IPS DF 4.7 (cell line): Measurements from ENCODE around the gene RHEBL1.

Experiments used
- DNase-seq: peaks from one replicate; pipeline ENCODE4 v3.0.0-alpha.2; 2013; ENCODE audit warnings: low spot score; ENCODE audit errors: extremely low read depth

The RHEBL1 gene, protein sequence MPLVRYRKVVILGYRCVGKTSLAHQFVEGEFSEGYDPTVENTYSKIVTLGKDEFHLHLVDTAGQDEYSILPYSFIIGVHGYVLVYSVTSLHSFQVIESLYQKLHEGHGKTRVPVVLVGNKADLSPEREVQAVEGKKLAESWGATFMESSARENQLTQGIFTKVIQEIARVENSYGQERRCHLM

DNA sequence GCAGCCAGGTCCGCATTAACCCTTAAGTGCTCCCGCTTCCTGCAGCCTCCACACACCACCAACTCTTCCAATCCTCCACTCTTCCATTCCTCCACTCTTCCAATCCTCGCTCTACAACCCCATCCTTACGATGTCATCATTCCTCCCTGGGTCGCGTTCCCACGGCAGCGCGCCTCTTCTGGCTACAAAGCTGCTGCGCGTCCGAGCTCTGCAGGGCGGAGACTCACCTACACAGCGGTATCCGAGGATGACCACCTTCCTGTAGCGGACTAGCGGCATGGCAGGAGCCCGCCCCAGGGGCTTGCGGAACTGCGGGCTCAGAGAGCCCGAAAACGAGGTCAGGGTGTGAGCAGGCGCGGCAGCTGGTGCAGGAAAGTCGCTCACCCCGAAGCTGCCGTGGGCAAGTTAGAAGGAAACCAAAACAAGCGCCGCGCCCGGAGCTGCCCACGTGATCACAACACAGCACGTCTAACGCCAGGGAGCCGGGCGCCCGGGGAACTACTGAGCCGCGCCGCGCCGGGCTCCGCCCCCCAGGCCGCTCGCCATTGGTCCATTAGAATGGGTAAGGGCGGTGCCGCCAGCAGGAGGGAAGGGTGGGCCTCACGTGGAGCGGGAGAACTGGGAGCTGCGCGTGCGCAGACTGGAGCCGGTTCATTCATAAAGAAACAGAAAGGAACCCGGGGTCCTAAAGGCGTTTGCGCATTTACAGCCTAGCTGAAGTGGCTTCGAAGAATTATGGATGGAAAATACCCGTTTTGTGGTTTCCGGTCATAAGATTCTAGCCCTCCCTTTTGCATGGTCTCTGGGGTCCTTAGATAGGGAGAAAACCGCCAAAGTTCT is at the start of gene RHEBL1:
Gene RHEBL1, minus strand, starts transcription at position 473 of the 840 bp plus-strand sequence. Its CDS starts 194 bp downstream, at position 279.
- no peak for DNase-seq

DNA sequence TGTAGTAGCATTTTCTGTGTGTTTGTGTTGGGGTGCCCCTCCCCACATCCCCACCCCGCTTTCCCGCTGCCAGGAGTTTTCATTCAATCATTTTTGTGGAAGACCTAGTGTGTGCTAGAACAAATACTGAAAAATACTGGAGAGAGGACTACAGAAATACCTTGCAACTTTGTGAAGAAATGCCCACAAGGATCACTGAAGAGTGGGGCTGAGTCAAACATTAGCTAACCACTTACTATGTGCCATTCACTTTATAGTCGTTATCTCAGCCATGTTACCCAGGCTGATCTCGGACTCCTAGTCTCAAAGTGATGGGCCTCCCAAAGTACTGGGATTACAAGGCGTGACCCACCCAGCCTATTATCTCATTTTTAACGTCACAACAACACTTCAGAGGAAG is 41.4 kb upstream of the RHEBL1 start:
- DNase-seq, result no peak

DNA sequence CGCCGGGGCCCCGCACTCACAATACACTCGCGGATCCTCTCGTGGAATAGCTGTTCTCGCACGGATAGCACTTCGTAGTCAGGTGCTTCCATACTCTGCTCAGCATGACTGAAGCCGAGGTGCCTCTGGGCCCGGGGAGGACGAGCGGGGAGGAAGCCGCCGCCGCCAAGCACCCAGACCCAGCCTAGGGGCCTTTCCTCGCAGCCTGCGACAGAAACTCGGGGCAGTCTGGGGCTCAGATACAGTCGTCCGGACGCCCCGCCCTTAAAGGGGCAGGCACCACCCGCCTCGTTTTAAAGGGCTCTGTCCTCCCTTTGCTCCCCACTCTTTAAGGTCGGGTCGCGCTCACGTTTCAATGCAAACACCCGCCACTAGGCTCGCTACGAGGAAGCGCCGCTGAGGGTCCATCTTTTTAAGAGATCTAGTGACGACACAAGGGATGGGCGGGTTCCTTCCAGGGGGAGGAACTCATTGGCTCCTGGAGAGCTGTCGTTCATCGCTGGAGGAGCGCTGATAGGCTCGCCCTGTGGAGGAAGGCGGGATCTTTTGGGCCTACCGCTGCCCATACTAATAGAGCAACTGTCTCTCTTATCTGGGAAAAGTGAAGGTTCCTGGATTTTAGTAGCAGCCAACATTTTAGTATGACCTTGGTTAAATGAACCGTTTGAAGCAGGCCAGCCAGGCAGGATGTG is 40.8 kb upstream of the RHEBL1 start, which contains the start of gene LMBR1L:
Gene LMBR1L, minus strand, starts transcription at position 384 of the 692 bp plus-strand sequence. Its CDS starts 292 bp downstream, at position 92.
- DNase-seq, result no peak

DNA sequence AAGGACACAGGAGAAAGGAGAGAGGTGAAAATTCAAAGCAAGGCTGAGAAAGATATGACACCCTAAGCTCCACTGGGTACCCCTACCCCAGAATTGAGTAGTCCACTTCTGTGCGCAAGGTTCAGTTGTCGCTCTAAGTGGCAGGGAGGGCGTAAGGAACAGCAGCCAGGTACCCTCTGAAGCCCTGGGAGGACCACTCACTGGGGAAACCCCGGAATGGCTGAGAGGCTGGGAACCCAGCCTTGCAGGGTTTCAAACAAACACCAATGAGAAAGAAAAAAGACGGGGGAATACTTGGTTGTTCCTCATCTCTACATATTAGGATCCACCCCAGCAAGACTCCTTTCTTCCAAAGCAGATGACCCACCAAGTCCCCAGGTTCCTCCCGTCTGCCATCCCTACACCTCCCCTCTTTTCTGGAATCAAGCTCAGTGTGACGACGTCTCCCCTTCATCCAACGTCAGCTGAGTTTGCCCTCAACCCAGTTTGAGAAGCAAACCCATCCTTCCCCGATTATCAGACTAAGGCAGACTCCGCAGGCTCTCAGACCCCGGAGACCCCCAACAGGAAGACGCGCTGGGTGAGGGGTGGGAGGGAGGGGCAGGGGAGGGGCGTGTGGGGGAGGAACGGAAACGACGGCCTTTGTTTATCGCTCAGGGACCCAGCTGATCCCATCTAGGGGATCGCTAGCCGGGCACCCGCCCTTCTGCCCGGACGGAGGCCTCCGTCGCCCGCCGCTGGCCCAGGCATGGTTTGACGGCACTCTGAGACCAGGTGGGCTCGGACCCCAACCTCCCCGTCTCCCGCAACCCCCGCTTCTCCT is 40.1 kb upstream of the RHEBL1 start:
- DNase-seq, result no peak

DNA sequence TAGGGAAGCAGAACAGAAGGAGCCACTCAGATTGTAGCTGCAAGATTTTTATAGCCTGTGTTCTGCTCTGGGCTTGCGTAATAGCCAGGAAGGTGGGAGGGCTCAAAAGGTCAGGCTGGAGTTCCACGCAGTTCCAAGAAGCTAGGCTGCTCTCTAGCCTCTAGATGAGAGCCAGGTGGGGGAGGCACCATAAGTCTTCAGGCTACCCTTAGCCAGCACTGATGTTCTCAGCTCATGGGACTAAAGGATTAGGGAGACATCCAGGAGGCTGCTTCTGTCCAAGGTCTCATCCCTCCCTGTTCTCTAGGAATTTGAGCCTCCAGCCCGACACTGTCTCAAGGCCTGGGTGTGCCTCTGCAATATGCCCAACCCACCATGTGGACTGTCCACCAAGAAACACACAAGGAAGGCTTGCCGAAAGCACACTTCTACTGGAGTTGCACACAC is 39.2 kb upstream of the RHEBL1 start:
- DNase-seq, result no peak

DNA sequence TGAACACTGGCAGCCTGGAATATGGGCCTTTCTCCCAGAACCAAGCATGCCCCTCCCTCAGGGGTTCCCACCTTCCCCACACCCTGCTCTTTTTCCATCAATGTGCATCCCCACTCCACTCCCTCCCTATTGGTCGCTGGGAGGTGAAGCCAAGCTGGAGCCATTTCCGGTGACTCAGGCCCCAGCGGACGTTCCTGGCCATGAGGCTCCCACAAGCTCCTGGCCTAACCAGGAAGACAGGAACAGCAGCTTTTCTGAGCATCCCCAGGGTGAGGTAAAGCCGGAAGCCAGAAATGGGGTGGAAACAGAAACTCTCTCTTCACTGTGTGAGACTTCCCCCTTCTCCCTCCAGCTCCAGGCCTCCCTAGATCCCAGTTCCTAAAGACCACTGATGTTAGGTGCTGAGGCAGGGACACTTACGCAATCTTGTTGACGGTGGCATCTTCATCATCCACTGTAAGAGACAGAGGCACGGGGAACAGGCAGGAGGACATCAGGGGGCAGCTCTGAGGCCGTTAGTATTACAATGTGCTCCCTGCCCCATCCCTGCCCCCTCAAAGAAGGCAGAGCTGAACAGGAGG is 35.8 kb upstream of the RHEBL1 start:
- DNase-seq, result no peak

DNA sequence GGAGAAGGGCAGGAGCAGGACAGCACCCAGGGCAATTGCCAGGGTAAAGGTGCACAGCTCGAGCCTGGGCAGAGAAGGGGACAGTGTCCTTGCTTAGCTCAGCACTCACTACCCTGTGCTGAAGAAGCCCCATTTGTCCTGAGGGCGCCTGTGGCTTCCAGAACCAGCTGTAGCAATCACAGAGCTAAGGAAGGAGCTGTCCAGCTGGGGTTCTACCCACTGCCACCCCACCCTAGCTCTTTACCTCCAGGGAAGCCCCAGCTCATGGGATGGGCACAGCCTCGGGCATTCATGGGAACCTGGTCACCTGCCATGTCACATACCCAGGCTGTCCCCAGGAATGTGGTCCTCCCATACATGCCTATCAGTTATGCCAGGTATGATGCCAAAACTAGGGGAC is 35.0 kb upstream of the RHEBL1 start:
- DNase-seq, result no peak

DNA sequence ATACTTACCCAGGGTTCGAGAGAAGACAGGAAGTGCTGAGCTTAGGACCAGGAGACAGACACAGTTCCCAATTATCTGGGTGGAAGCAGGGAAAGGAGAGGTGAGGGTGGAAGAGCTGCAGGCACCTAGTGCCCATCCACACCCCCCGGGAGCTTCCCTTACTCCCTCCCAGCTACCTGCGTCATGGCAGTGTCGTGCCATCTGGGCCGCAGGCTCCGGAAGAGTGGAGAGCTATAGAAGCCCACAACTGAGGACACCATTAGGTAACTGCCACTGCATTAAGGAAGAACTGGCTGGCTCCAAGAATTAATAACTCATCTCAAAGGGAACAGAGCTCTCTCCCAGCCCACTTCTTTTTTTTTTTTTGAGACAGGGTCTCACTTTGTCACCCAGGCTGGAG is 30.6 kb upstream of the RHEBL1 start:
- no peak for DNase-seq

DNA sequence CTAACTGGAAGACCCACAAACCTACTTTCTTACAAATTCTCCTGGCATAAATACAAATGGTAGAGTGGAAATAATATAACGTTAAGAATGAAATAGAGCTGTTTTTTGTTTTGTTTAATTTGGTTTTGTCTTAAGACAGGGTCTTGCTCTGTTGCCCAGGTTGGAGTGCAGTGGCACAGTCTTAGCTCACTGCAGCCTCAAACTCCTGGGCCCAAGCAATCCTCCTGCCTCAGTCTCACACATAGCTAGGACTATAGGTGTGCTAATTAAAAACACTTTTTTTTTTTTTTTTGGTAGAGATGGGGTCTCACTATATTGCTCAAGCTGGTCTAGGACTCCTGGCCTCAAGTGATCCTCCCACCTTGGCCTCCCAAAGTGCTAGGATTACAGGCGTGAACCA is 28.9 kb upstream of the RHEBL1 start:
- DNase-seq, result no peak

DNA sequence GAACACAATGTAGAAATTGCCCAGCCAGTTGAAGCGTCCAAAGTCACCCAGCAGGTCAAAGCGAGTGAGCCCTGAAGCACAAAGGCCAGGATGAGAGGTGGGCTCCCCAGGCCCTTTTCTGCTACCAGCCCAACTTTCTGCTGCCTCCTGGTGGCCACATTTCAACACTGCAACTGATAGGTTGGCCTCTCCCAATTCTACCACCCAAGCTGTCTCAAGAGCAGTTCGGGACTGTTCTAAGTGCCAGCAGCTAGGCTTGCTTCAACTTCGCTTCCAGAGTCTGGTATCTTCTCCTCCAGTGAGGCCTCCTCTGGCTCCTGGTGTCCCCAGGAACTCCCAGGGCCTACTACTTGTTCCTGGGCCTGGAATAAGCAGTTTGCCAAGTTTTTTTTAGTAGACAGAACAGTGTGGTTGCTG is 28.3 kb upstream of the RHEBL1 start:
- no peak for DNase-seq

DNA sequence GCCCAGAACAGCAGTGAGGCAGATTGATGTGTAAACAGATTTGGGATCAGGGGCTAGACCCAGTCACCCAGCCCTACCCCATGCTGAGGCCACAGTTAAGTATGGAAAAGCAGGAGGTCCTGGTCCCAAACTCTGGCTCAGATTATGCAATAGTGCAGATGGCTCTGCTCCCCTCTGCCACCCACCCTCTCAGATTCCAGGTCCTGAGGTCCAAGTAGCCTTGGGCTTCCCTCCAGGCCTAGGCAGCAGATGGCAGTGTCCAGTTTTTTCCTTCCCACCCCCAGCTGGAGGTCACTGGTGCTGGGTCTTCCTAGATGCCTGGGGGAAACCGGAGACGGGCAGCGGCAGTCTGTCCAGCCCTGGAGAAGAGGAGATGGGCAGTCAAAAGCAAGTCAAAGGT is 27.6 kb upstream of the RHEBL1 start:
- DNase-seq, result no peak

DNA sequence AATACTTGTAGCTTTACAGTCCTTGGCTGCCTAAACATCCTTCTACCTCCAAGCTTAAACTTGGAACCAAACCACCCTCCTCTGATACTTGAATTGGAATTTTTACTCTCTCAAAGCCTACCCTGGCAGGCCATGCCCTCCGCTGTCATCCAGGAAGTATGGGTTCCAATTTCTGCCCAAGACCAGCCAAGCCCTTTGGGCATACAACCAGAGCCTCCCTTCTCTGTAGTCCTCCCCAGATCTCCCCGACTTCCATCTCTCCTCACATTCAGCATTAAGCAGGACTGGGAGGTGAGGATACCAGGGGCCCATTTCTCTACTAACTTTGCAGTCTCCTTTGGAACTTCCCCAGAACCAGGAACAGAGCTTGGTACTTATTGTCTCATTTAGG is 25.2 kb upstream of the RHEBL1 start:
- DNase-seq, result no peak

DNA sequence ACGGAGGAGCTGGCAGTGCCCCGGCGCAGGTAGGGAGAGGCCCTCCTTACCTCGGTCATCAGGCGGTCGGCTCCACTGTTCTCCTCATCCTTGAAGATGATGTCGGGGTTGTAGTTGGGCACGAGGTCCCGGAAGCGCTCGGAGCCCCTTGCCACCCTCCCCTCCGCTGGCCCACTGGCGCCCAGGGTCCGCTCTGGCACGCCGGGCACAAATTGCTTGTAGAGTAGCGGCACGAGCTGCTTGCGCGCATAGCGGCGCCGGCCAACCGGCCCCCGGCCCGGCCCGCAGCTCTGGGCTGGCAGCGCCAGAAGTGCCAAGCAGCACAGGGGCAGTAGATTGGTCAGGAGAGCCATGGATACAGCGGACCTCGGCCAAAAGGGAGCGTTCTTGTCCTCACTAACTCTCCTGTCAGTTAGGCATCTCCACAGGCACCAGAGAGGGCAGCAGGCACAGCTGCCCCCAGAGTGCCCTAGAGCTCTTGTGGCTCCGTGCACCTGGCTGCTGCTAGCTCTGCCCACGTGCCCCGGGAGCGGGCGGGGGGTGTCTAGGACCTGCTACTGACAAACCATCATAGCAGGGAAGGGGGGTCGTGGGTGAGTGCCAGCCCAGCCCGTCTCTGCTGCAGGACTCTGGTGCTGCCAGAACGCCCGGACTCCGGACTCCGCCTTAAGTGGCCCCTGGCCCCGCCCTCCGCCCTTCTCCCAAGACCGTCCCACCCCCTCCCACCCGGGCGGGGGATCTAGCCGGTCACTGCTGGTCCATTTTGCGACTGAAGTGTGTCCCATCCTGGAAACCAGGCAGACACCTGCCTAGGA is 24.6 kb upstream of the RHEBL1 start, which contains the start of gene DHH:
Gene DHH, minus strand, starts transcription at position 642 of the 815 bp plus-strand sequence. Its CDS starts 289 bp downstream, at position 353.
- no peak for DNase-seq

DNA sequence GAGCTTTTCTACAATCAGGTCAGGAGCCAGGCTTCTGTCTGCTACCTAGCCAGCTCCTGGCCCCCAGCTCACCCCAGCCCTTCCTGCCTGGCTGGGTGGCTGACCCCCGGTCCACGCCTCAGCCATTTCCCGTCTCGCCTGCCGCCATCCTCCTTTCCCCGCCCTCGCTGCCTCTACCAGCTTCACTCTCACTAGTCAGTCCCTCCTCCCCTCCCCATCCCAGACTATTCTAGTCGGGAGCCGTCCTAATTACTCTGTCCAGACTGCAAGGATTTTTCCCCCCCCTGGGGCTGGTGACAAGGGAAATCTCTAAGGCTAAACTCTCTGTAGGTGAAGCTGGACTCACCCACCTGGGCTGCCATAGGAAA is 24.0 kb upstream of the RHEBL1 start:
- no peak for DNase-seq

DNA sequence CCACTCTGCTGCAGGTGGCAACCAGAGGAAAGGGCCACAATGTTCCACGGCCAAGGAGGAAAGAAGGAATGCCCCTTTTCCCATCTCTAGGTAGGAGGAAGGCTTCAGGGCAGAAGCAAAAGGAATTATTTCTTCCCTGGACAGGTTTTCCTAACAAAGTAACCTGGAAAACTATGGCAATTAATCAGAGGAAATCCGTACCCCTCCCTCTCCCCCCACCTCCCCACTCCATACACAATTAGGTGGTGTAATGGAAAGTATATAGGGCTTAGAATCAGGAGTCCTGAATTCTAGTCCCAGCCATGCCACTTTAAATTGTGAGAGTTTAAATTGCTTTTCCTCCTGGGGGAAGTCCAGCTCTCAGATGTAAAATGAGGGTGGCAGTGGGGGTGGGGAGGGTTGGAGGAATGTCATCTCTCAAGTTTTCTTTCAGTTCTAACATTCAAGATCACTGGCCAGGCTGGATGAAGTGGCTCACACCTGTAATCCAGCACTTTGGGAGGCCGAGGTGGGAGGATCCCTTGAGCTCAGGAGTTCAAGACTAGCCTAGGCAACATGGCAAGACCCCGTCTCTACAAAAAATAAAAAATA is 23.1 kb upstream of the RHEBL1 start:
- no peak for DNase-seq

DNA sequence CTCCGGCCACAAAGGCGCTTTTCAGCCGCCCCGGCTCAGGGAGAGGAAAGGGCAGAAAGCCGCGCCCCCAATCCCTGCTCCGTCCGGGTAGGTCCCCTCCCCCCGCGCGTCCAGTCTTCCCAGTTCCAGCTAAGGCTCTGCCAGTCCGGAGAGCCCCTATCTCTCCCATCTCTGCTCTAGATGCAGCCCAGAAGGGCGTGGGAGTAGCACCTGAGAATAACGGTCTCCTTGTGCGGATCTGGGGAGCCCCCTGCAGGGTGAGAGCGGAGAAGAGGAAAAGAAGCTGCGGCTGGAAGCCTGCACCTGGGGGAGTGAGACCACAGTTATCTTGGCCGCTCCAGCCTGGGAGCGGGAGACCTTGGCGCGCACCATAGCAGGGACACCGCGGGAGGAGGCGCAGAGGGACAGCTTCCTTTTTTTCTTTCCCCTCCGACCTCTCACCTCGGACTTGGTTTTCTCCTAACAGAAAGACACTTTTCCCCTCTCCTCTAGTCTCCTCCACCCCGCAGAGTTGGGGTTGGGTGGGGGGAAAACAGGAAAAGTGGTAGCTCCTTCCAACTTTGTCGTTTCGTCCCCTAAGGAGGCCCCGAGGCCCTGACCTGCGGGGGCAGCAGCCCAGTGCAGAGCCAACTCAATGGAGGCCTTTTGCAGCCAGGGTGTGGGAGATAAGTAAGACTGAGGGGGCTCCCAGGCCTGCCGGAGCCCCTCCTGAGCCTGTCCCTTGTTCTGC is 22.5 kb upstream of the RHEBL1 start:
- no peak for DNase-seq

DNA sequence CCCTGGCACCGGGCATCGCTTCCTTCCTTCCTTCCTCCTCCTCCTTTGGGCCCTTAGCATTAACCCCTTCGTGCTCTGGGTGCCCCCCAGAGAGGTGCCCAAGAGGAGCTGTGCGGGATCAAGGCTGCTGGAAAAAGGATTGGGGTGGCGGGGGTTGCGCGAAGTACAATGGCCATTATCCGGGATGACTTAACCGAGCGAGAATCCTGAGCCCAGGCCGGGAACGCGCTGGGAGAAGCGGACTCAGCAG is 22.0 kb upstream of the RHEBL1 start:
- no peak for DNase-seq

DNA sequence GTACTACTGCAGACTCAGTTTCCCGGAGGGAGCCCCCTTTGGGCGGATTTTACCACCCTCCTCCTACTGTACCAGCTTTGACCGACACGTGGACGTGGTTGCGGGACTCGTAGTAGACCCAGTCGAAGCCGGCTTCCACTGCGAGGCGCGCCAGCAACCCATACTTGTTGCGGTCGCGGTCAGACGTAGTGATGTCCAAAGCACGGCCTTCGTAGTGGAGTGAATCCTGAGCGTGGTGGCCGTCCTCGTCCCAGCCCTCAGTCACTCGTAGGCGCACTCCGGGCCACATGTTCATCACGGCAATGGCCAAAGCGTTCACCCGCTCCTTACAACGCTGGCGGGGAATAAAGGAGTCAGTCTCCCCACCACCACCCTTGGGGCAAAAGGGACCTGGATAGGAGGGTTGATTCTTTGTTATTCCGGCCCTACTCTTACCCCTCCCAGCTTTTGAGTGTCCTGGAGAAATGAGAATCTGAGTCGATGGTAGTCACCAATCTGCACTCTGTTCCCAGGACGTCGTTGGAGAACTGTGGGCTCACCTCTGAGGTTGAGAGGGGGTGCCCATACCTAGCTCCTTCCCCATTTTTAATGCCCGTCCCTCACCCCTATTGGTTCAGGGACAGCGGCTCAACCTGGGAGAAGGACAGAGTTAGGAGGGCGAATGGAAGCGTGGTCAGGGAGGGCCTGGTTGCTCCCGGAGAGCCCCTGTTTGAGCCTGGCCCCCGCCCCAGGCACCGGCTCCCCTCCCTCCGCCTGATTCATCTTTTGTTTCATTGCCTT is 21.5 kb upstream of the RHEBL1 start:
- no peak for DNase-seq
